Stimulated activated CD4-positive, alpha-beta T cell treated with anti-CD3 and anti-CD28 coated beads, Interleukin-2, amount 100 ng/mL, for 24 hours (primary cell): ENCODE results near the gene SNX21.
"Not testable (repeated sequence)": the region's sequence is repeated elsewhere in the genome, so short reads cannot be mapped to it uniquely, and the experiment has no call there.

ENCODE experiments used
- DNase-seq, 2 donors: peaks; one replicate each; pipeline ENCODE4 v3.0.0-alpha.2; 2020

Gene SNX21

GRCh38 chr20:45833030-45833882 lies at the start of gene SNX21:
Gene SNX21 (plus strand): TSS chr20:45833799. CDS start chr20:45833920, 121 bp downstream.
- DNase-seq, result peak; percentile 25 to 46

GRCh38 chr20:45788351-45788750 lies 45.2 kb upstream of the SNX21 start:
- DNase-seq, result no peak

- no peak for DNase-seq
Observed at GRCh38 chr20:45792317-45793118, 41.1 kb upstream of the SNX21 start.

- DNase-seq, result no peak
Observed at GRCh38 chr20:45796337-45797065, 37.1 kb upstream of the SNX21 start.

- not testable (repeated sequence) for DNase-seq
Observed at GRCh38 chr20:45797510-45797909, 36.1 kb upstream of the SNX21 start.

GRCh38 chr20:45797955-45798354 lies 35.6 kb upstream of the SNX21 start:
- not testable (repeated sequence) for DNase-seq

GRCh38 chr20:45798935-45799642 lies 34.5 kb upstream of the SNX21 start:
- peak; percentile 64 to 68 for DNase-seq

GRCh38 chr20:45801851-45802250 lies 31.7 kb upstream of the SNX21 start:
- DNase-seq, result no peak

- no peak for DNase-seq
Observed at GRCh38 chr20:45810191-45810970, 23.2 kb upstream of the SNX21 start.

GRCh38 chr20:45812157-45813005 lies 21.2 kb upstream of the SNX21 start, which contains the start of gene UBE2C:
Gene UBE2C (plus strand): TSS chr20:45812644. CDS start chr20:45812696, 52 bp downstream.
- DNase-seq, result peak; percentile 93 to 94

- no peak for DNase-seq
Observed at GRCh38 chr20:45813006-45813340, 20.6 kb upstream of the SNX21 start.

GRCh38 chr20:45813489-45813888 lies 20.1 kb upstream of the SNX21 start:
- DNase-seq, result no peak

GRCh38 chr20:45814314-45814713 lies 19.3 kb upstream of the SNX21 start:
- no peak for DNase-seq

- DNase-seq, result no peak
Observed at GRCh38 chr20:45816951-45817350, 16.6 kb upstream of the SNX21 start.

GRCh38 chr20:45817376-45818194 lies 16.0 kb upstream of the SNX21 start:
- no peak for DNase-seq

GRCh38 chr20:45818239-45818638 lies 15.4 kb upstream of the SNX21 start:
- DNase-seq, result no peak

GRCh38 chr20:45819466-45819865 lies 14.1 kb upstream of the SNX21 start:
- no peak for DNase-seq

GRCh38 chr20:45821947-45822346 lies 11.7 kb upstream of the SNX21 start:
- no peak for DNase-seq

- DNase-seq, result no peak
Observed at GRCh38 chr20:45822857-45823256, 10.7 kb upstream of the SNX21 start.
